HG03457 (cell line): ENCODE measurements around the gene GSTA1.
"Not testable (repeated sequence)": the region's sequence is repeated elsewhere in the genome, so short reads cannot be mapped to it uniquely, and the experiment has no call there.

Experiments
- ATAC-seq: cut with Tn5 transposase; IDR thresholded peaks from one replicate; pipeline ENCODE4 v1.9.1; 2021; ENCODE audit warnings: moderate number of reproducible peaks; ENCODE audit not compliant: unreplicated experiment

Gene GSTA1

DNA sequence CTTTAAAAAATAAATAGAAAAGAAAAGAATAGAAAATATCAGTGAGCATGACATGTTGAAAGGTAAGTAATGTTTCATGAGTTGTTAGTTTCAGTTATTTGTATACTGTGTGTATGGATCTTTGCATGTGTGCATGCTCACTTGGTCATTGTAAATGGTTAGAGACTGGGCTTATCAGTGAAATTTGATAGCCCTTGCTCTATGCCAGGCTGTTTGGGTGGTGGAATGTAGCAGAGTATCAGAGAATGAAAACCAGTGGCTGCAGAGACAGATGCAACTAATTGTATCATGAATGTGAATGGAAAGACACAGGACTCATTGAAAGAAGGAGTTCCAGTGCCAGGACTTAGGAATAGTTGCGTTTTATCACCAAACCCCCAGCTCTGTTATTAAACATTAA lies 44.5 kb downstream of the GSTA1 start:
- no peak for ATAC-seq

DNA sequence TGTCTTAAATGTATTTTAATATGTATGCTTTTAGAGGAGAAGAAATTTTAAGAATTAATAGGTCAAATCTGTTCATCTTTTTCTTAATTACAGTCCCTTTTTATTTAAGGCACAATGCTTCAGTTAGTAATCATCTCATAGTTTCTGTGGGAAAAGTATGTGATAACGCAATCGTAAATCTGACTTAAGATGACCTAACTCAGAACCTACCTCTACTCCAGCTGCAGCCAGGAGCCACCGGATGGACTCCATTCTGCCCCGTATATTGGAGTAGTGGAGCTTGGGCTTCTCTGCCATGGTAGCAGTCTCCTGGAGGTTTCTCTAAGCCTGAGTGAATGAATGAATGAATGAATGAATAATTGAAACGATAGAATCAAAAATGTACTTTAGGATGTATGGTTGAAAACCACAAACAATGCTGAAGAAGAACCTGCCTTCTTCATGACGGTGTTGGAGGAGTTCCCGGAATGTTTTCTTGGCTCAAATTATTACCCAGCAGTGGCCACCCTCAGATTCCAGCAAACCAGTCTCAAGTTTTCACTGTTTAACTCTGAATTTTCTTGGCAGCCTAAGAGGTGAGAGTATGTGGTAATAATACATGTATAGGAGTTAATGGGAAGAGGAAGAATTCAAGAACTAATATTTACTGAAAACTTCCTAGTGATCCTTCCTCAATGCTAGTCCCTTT lies 45.8 kb downstream of the GSTA1 start:
- ATAC-seq = not testable (repeated sequence)

DNA sequence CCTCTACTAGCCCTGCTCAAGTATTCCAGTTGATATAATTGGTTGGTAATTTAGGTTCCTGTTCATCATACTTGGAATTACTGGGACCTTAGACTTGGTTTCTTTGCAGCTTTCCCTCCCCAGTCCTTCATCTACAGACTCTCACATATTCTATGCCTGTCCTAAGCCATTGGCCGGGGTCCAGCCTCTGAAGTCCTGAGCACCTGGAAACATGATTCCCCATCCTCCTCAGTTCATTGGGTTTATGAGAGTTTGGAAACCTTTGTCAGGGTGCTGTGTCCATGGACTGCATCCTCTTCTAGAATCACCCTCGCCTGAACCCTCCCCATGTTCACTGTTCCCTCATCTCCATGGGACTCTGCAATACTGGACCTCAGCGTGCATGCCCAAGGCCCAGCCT lies 49.2 kb downstream of the GSTA1 start:
- no peak for ATAC-seq

DNA sequence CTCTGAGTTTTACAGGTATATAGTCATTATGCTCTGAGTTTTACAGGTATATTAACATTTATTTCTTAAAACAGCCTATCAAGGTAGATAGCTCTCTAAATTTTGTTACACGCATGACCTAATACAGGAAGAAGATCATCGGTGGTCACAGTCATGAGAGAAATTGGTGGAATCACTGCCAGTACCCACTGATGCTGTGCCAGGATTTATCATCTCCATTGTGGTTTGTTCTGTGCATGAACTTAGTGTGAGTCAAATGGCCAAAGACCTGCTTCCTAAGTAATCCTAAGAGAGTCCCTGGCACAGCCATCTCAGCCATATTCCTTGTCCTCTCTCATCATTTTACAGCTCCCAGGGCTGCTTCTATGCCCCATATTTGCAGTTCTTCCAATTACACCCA lies 50.5 kb downstream of the GSTA1 start:
- ATAC-seq = not testable (repeated sequence)

DNA sequence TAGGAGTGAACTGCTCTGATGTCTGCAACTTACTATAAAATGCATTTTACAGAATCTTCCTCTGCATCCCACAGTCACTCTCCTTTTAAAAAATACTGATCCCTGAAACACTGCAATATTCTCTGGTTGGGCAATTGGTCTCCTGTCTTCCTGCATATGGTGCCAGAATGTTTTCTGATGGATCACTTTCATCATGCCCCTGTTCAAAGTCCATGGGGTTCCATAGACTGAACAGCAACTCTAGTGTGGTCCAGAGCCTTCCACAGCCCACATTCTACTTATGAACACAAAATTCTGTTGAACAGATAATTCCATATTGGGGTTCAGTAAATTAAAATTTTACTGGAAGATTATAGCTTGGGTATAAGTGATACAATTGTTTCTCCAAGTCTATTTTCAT lies 51.3 kb downstream of the GSTA1 start:
- no peak for ATAC-seq

DNA sequence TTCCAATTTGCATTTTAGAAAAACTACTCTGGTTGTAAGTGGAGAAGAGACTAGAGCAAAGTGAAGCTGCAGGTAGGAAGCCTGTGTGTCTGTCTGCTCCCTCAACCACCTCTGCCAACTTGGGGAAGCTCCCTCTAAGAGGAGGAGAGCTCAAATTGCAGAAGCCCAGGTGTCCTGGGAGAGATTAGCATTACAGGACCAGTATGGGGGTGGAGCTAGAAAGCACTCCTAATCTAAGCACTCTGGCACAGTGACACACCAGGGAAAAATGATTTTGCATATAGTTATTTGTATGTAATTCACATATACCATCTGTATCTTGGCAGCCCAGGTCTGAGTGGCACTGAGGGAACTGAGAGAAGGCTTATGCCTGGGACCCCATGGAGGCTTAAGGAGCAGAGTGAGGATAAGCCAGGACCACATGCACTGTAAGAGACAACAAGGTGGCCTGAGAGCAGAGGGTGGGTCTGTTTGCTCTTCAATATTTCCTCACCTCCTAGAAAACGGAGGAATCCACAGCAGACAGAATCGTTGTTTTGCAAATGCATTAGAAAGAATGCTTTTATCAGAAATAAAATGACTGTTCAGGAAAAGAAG lies 54.0 kb downstream of the GSTA1 start:
- no peak for ATAC-seq

DNA sequence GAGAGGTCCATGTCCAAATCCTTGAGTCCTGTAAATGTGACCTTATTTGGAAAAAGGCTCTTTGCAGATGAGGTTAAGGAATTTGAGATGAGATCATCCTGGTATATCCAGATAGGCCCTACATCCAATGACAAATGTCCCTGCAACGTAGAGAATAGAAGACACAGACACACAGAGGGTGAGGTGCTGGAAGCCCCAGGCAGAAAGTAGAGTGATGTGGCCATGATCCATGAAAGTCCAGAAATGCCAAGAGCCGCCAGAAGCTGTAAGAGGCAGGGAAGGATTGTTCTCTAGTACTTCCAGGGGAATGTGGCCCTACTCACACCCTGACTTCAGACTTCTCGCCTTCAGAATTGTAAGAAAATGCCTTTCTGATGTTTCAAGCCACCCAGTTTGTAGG lies 56.3 kb downstream of the GSTA1 start:
- not testable (repeated sequence) for ATAC-seq

DNA sequence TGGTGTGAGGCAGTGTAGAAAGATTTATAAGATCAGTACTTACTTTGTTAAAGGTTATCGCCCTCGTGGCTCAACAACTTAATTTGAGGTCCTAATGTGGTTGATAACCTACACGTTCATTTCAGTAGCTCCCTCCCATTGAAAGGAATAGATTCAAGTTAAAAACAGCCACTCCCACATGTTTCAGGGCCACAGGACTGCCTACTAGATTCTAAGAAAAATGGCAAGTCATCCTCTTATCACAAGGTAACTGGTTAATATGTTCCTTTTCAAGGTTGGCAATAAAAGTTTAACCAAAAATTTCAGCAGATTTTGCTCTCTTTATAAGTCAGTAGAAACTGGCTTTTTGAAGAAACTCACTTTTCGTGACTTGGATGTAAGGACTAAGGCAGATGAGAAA lies 57.4 kb downstream of the GSTA1 start:
- ATAC-seq = no peak

DNA sequence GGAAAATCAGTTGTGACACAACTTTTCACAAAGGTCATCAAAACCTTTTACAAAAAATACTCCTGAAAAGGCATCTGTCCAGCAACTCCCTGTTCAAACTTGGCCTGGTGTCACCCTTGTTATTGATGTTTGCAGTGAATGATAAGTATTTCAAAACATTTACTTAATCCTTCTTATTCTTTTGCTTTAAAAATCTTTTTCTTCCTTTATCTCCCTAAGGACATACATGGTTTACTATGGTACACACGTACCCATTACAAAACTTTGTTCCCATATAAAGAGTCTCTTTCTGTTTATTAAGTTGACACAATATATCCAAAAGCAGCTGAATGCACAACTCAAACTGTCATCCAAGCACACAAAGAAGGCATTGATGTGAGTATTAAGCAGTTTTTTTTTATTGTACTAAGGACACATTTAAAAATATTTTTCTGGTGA lies 57.8 kb downstream of the GSTA1 start:
- ATAC-seq = no peak

DNA sequence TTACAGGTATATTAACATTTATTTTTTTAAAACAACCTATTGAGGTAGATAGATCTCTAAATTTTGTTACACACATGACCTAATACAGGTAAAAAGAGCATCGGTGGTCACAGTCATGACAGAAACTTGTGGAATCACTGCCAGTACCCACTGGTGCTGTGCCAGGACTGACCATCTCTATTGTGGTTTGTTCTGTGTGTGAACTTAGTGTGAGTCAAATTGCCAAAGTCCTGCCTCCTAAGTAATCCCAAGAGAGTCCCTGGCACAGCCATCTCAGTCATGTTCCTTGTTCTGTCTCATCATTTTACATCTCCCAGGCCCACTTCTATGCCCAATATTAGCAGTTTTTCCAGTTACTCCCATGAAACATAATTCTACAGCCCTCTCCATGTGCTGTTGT lies 61.7 kb downstream of the GSTA1 start:
- no peak for ATAC-seq
